Smooth muscle cell (in vitro differentiated cells): ENCODE results near the gene TALDO1. TPM values are rescaled to one million over a fixed set of nuclear protein-coding genes. Genes with fewer than 3 reads are reported as not detected.

Source experiments
- DNase-seq: peaks from one replicate; lab custom pipeline; 2025; ENCODE audit not compliant: unreplicated experiment; lab: John Stamatoyannopoulos, UW
- H2AFZ ChIP-seq: fragments of 200-600 bp; sonication (generic); 2 replicates; pipeline ENCODE4 v1.6.0; 2016; ENCODE audit warnings: antibody characterized with exemption, low read depth, mild to moderate bottlenecking
- H3F3A ChIP-seq: fragments of 200-600 bp; sonication (generic); 2 replicates; pipeline ENCODE4 v1.6.0; 2017; ENCODE audit warnings: antibody characterized with exemption, low read depth
- H3K27ac ChIP-seq: fragments of 200-600 bp; sonication (generic); 2 replicates; pipeline ENCODE4 v1.5.1; 2016; ENCODE audit warnings: low read depth, mild to moderate bottlenecking
- H3K27me3 ChIP-seq: fragments of 200-600 bp; sonication (generic); 2 replicates; pipeline ENCODE4 v1.6.1; 2016; ENCODE audit warnings: low read depth, mild to moderate bottlenecking
- H3K36me3 ChIP-seq: fragments of 200-600 bp; sonication (generic); 2 replicates; pipeline ENCODE4 v1.5.1; 2016; ENCODE audit warnings: low read depth
- H3K4me1 ChIP-seq: fragments of 200-600 bp; sonication (generic); 2 replicates; pipeline ENCODE4 v1.5.1; 2016; ENCODE audit warnings: low read depth
- H3K4me2 ChIP-seq: fragments of 200-600 bp; sonication (generic); 2 replicates; pipeline ENCODE4 v1.6.0; 2016; ENCODE audit warnings: mild to moderate bottlenecking
- H3K4me3 ChIP-seq: fragments of 200-600 bp; sonication (generic); 2 replicates; pipeline ENCODE4 v1.5.1; 2016; ENCODE audit warnings: mild to moderate bottlenecking
- H3K79me2 ChIP-seq: fragments of 200-600 bp; sonication (generic); 2 replicates; pipeline ENCODE4 v1.6.0; 2016; ENCODE audit warnings: low read depth, mild to moderate bottlenecking
- H3K9ac ChIP-seq: fragments of 200-600 bp; sonication (generic); 2 replicates; pipeline ENCODE4 v1.6.0; 2016; ENCODE audit warnings: low read depth
- H3K9me3 ChIP-seq: fragments of 200-600 bp; sonication (generic); replicated peaks from 2 replicates; pipeline ENCODE4 v1.5.1; 2016; ENCODE audit warnings: low read depth
- H4K20me1 ChIP-seq: fragments of 200-600 bp; sonication (generic); 2 replicates; pipeline ENCODE4 v1.6.0; 2016; ENCODE audit warnings: low read depth
- WGBS: methylation state at CpG from one replicate; pipeline ENCODE4 v1.1.7; 2016; ENCODE audit warnings: low lambda C conversion rate; 5-methylcytosine and 5-hydroxymethylcytosine counted together
- polyA plus RNA-seq: library from polyadenylated mRNA; unstranded; fragments of >200 nt; fragmentation: Nextera tagmentation; extraction: Ambion mirVana; gene quantifications from 2 replicates; pipeline ENCODE4 v1.2.1, GENCODE V29; 2016
- total RNA-seq: library from RNA; depleted of rRNA; stranded (reverse); fragments of >200 nt; gene quantifications from 2 replicates; pipeline ENCODE4 v1.2.3, GENCODE V29; 2014
- TF ChIP-seq, protein P1 (sequence below): fragments of 200-600 bp; sonication (generic); IDR thresholded peaks from 2 replicates; pipeline ENCODE4 v1.5.1; 2017; ENCODE audit warnings: borderline replicate concordance, mild to moderate bottlenecking, antibody characterized with exemption; ENCODE audit not compliant: insufficient read depth, poor library complexity, severe bottlenecking

Gene TALDO1
- total and polyA plus RNA-seq, 2 experiments from 2014 or later, result 100 to 155 TPM

GRCh38 chr11:699116-699508, 48.2 kb upstream of the TALDO1 start:
- no peaks in the 10 kb centered on the region for H3K27me3 ChIP-seq
- H3K27ac ChIP-seq, result no peak overlapping the region
- H3K9ac ChIP-seq, result no peak overlapping the region
- 85% methylated on average over 7 of the region's 7 CpGs for WGBS
- no peaks in the 10 kb centered on the region for H3K36me3 ChIP-seq
- no peak for DNase-seq
- H3K4me1 ChIP-seq, result peaks cover 22% of the 10 kb centered on the region
- peaks cover 62% of the 10 kb centered on the region for H4K20me1 ChIP-seq
- TF ChIP-seq, protein P1, sequence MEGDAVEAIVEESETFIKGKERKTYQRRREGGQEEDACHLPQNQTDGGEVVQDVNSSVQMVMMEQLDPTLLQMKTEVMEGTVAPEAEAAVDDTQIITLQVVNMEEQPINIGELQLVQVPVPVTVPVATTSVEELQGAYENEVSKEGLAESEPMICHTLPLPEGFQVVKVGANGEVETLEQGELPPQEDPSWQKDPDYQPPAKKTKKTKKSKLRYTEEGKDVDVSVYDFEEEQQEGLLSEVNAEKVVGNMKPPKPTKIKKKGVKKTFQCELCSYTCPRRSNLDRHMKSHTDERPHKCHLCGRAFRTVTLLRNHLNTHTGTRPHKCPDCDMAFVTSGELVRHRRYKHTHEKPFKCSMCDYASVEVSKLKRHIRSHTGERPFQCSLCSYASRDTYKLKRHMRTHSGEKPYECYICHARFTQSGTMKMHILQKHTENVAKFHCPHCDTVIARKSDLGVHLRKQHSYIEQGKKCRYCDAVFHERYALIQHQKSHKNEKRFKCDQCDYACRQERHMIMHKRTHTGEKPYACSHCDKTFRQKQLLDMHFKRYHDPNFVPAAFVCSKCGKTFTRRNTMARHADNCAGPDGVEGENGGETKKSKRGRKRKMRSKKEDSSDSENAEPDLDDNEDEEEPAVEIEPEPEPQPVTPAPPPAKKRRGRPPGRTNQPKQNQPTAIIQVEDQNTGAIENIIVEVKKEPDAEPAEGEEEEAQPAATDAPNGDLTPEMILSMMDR, result no peak
- H3K79me2 ChIP-seq, result peaks cover 15% of the 10 kb centered on the region
- no peak overlapping the region for H3K4me3 ChIP-seq
- H3F3A ChIP-seq, result peaks cover 16% of the 10 kb centered on the region
- no peak overlapping the region for H2AFZ ChIP-seq
- no peak overlapping the region for H3K4me2 ChIP-seq
- no peaks in the 10 kb centered on the region for H3K9me3 ChIP-seq

DNA sequence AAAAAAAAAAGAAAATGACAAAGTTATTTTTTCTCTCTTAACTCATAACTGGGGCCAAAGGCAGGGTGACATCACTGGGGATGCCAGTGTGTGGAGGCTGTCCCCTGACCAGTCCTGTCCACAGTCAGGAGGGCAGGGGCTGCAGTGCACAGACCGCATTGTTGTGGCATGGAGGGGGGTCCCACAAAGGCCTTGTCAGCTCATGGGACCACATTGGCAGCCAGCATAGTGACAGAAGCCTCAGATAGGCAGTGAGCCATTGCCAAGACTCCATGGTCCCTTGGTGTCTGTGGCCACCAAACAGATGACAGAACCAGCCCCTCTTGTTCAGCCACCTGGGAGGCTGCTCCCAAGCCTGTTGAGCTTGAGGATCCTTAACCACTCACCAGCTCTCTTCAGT, 47.5 kb upstream of the TALDO1 start:
- Histone ChIP-seq H4K20me1 (peaks cover 67% of the 10 kb centered on the region), H3K4me1 (peaks cover 18% of the 10 kb centered on the region), H3K79me2 (peaks cover 15% of the 10 kb centered on the region), H3K9ac (no peak overlapping the region), H3K36me3 (no peaks in the 10 kb centered on the region), H3K4me2 (no peak overlapping the region), H3K27ac (no peak overlapping the region), H3F3A (peaks cover 16% of the 10 kb centered on the region), H3K27me3 (no peaks in the 10 kb centered on the region), H2AFZ (no peak overlapping the region), H3K9me3 (no peaks in the 10 kb centered on the region), H3K4me3 (no peak overlapping the region)
- TF ChIP-seq, protein P1, result no peak
- WGBS, result 100% methylated on average over 1 of the region's 1 CpG
- no peak for DNase-seq

DNA sequence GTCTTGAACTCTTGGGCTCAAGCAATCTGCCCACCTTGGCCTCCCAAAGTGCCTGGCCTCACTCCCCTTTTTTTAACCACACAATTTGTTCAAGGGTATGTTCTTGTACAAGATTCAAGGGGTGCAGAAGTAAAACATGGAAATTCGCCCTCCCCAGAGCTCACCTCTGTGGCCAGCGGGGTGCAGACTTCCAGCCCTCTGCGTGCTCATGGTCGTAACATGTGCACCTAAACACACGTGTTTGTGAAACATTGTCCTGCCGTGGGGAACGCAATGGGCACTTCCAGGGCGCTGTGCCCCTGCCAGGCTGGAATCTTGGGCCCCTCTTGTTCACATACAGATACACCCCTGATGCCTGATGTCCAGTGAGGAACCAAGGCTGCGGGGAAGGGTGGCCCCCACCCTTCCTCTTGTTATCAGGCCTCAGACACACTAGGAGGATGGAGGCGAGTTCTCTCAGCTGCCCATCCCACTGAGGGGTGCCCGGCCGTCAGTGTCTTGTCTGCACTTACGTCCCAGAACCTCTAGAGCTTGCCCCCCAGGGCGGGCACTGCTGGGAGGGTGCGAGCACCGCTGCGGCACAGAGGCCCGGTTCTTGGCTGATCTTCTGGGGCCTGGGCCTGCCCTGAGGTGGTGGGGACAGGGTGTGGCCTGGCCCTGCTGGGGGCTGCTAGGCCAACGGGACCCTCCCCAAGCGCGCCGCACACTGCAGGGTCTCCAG, 45.4 kb upstream of the TALDO1 start:
- Histone ChIP-seq H3K36me3 (no peaks in the 10 kb centered on the region), H3K4me1 (peaks cover 17% of the 10 kb centered on the region)
- WGBS, result 96% methylated on average over 20 of the region's 22 CpGs

More for the DNA sequence above, 45.4 kb upstream of the TALDO1 start:
- TF ChIP-seq, protein P1, result no peak
- peaks cover 6% of the 10 kb centered on the region for H3F3A ChIP-seq
- H3K4me3 ChIP-seq, result no peak overlapping the region
- H2AFZ ChIP-seq, result no peak overlapping the region
- peaks cover 64% of the 10 kb centered on the region for H4K20me1 ChIP-seq
- H3K9ac ChIP-seq, result no peak overlapping the region
- H3K27ac ChIP-seq, result no peak overlapping the region
- H3K9me3 ChIP-seq, result no peaks in the 10 kb centered on the region
- DNase-seq, result no peak
- H3K79me2 ChIP-seq, result peaks cover 7% of the 10 kb centered on the region
- no peak overlapping the region for H3K4me2 ChIP-seq
- no peaks in the 10 kb centered on the region for H3K27me3 ChIP-seq
